HCT116 (cell line): ENCODE measurements around the gene DTX3L. TPM values are rescaled to one million over a fixed set of nuclear protein-coding genes. Genes with fewer than 3 reads are reported as not detected.

Source experiments
- ATAC-seq: fragments of 200-7000 bp; cut with Tn5 transposase; 2 replicates; pipeline ENCODE4 v1.9.1; 2020; ENCODE audit warnings: mild to moderate bottlenecking, moderate library complexity
- BruUV-seq: library from RNA; stranded (reverse); fragments of 400-500 nt; replicated peaks from 2 replicates; lab custom pipeline; 2021; lab: Mats Ljungman, UMichigan
- CTCF ChIA-PET: fragments of 300-600 bp; sonication (Branson Sonifier 250); formaldehyde crosslinking; loops from one replicate; lab custom pipeline; 2021; ENCODE audit warnings: antibody characterized with exemption; lab: Charles Lee
- POLR2A ChIA-PET: fragments of 300-600, 350-600 bp; sonication (Branson Sonifier 250); formaldehyde crosslinking; loops from one replicate; lab custom pipeline; 2021; ENCODE audit warnings: antibody characterized with exemption; lab: Charles Lee
- RAD21 ChIA-PET, 2 experiments: fragments of 300-600 bp; sonication (Branson Sonifier 250); formaldehyde crosslinking; loops; one replicate each; lab custom pipeline; 2023; ENCODE audit warnings: low total read pairs in 2 of 2; ENCODE audit not compliant: uncharacterized antibody in 2 of 2, unreplicated experiment in 2 of 2, low non-redundant PET in 1 of 2; lab: Charles Lee
- DNase-seq: peaks from one replicate; pipeline ENCODE4 v3.0.0-alpha.2; 2010; ENCODE audit warnings: low read depth, low spot score
- H2AFZ ChIP-seq: fragments of 200-600 bp; shearing (Covaris generic), sonication (generic); 2 replicates; pipeline ENCODE4 v1.6.1; 2017; ENCODE audit warnings: low read depth, mixed run types, mixed read lengths, antibody characterized with exemption, low read length; ENCODE audit not compliant: poor library complexity, severe bottlenecking
- H3K27ac ChIP-seq: 2 replicates; pipeline ENCODE4 v1.5.1; 2012; ENCODE audit warnings: low read depth, low read length
- H3K27me3 ChIP-seq: fragments of 200-600 bp; sonication (generic); 2 replicates; pipeline ENCODE4 v1.6.1; 2016; ENCODE audit warnings: mixed run types, low read length, mixed read lengths; ENCODE audit not compliant: insufficient read depth
- H3K36me3 ChIP-seq, 2 experiments: fragments of 200-500 bp in 1 of 2; fragments of 200-600 bp in 1 of 2; sonication (Bioruptor generic) in 1 of 2; sonication (generic) in 1 of 2; 2 replicates each; pipeline versions ENCODE4 v1.5.1 to v1.6.1; 2014 to 2016; ENCODE audit warnings: low read length in 2 of 2, inconsistent platforms in 1 of 2, mixed read lengths in 1 of 2, mixed run types in 1 of 2; ENCODE audit not compliant: insufficient read depth in 2 of 2, control insufficient read depth in 1 of 2
- H3K4me1 ChIP-seq, 2 experiments: fragments of 200-600 bp in 1 of 2; sonication (generic) in 1 of 2; 2 replicates each; pipeline versions ENCODE4 v1.5.1 to v1.6.1; 2012 to 2017; ENCODE audit warnings: low read length in 2 of 2, inconsistent platforms in 1 of 2, mild to moderate bottlenecking in 1 of 2, mixed read lengths in 1 of 2, mixed run types in 1 of 2, moderate library complexity in 1 of 2; ENCODE audit not compliant: insufficient read depth in 2 of 2, control insufficient read depth in 1 of 2
- H3K4me2 ChIP-seq: fragments of 200-600 bp; sonication (generic); 2 replicates; pipeline ENCODE4 v1.6.1; 2017; ENCODE audit warnings: mixed run types, low read length, mixed read lengths
- H3K4me3 ChIP-seq, 2 experiments: fragments of 200-600 bp in 1 of 2; sonication (generic) in 1 of 2; replicated peaks in 1 of 2; 2 replicates each; pipeline ENCODE4 v1.5.1; 2011 to 2016; ENCODE audit warnings: low read length in 2 of 2, control low read depth in 1 of 2, low read depth in 1 of 2, mild to moderate bottlenecking in 1 of 2, mixed read lengths in 1 of 2, mixed run types in 1 of 2
- H3K79me2 ChIP-seq: fragments of 200-600 bp; sonication (generic); 2 replicates; pipeline ENCODE4 v1.6.1; 2017; ENCODE audit warnings: mild to moderate bottlenecking, mixed run types, low read length, moderate library complexity, mixed read lengths; ENCODE audit not compliant: insufficient read depth
- H3K9ac ChIP-seq: fragments of 200-600 bp; sonication (generic); 2 replicates; pipeline ENCODE4 v1.6.1; 2016; ENCODE audit warnings: low read length, mixed read lengths
- H3K9me2 ChIP-seq: fragments of 200-600 bp; sonication (generic), shearing (Covaris generic); 2 replicates; pipeline ENCODE4 v1.6.1; 2017; ENCODE audit warnings: mixed run types, mild to moderate bottlenecking, moderate library complexity; ENCODE audit not compliant: insufficient read depth
- H3K9me3 ChIP-seq, 2 experiments: fragments of 200-500 bp in 1 of 2; fragments of 200-600 bp in 1 of 2; sonication (Bioruptor generic) in 1 of 2; sonication (generic) in 1 of 2; 2 replicates each; pipeline ENCODE4 v1.6.1; 2014 to 2017; ENCODE audit warnings: low read length in 2 of 2, mixed read lengths in 2 of 2, inconsistent platforms in 1 of 2, low read depth in 1 of 2, mild to moderate bottlenecking in 1 of 2, mixed run types in 1 of 2, moderate library complexity in 1 of 2; ENCODE audit not compliant: control insufficient read depth in 1 of 2, insufficient read depth in 1 of 2
- H4K20me1 ChIP-seq: fragments of 200-600 bp; sonication (generic), shearing (Covaris generic); 2 replicates; pipeline ENCODE4 v1.6.1; 2017; ENCODE audit warnings: mixed run types, mild to moderate bottlenecking, moderate library complexity; ENCODE audit not compliant: insufficient read depth
- CBX3 ChIP-seq: IDR thresholded peaks from 2 replicates; pipeline ENCODE4 v1.6.1; 2012; ENCODE audit warnings: low read depth
- CEBPB ChIP-seq: IDR thresholded peaks from 2 replicates; pipeline ENCODE4 v1.6.1; 2012; ENCODE audit warnings: low read depth
- EGR1 ChIP-seq: IDR thresholded peaks from 2 replicates; pipeline ENCODE4 v1.6.1; 2012; ENCODE audit warnings: low read depth
- ELF1 ChIP-seq: IDR thresholded peaks from 2 replicates; pipeline ENCODE4 v1.6.1; 2012; ENCODE audit warnings: low read depth, borderline replicate concordance
- EZH2 ChIP-seq: fragments of 200-600 bp; sonication (generic); IDR thresholded peaks from 2 replicates; pipeline ENCODE4 v1.6.1; 2017; ENCODE audit warnings: antibody characterized with exemption, mixed run types
- EZH2phosphoT487 ChIP-seq: fragments of 200-600 bp; IDR thresholded peaks from 2 replicates; pipeline ENCODE4 v1.6.1; 2018; ENCODE audit warnings: antibody characterized with exemption, borderline replicate concordance
- JUND ChIP-seq: IDR thresholded peaks from 2 replicates; pipeline ENCODE4 v1.6.1; 2012
- RAD21 ChIP-seq: IDR thresholded peaks from 2 replicates; pipeline ENCODE4 v1.6.1; 2012; ENCODE audit warnings: low read depth, mild to moderate bottlenecking
- SIN3A ChIP-seq: IDR thresholded peaks from 2 replicates; pipeline ENCODE4 v1.6.1; 2012; ENCODE audit warnings: low read depth
- SP1 ChIP-seq: IDR thresholded peaks from 2 replicates; pipeline ENCODE4 v1.6.1; 2012; ENCODE audit warnings: low read depth
- TCF7L2 ChIP-seq: IDR thresholded peaks from 2 replicates; pipeline ENCODE4 v1.7.0; 2011; ENCODE audit warnings: borderline replicate concordance, inconsistent platforms; ENCODE audit not compliant: insufficient read depth, insufficient read length; ENCODE audit errors: extremely low read depth
- ZFX ChIP-seq: fragments of 450-650 bp; IDR thresholded peaks from 2 replicates; pipeline ENCODE4 v1.6.1; 2017
- intact Hi-C: fragments of 100-400 bp; cut with micrococcal nuclease; formaldehyde crosslinking; loops from 2 replicates; pipeline ENCODE4 v1.10.0; 2022
- total RNA-seq: library from RNA; stranded (reverse); gene quantifications from one replicate; pipeline ENCODE4 v1.2.1, GENCODE V29; 2021; ENCODE audit not compliant: unreplicated experiment
- TF ChIP-seq, protein P1 (sequence below), 3 experiments: fragments of 200-600 bp in 1 of 3; sonication (generic) in 1 of 3; IDR thresholded peaks in 2 of 3; conservative IDR thresholded peaks in 1 of 3; 2 replicates each; pipeline ENCODE4 v1.5.1; 2012 to 2017; ENCODE audit warnings: low read depth in 2 of 3, low read length in 2 of 3, antibody characterized with exemption in 1 of 3, borderline replicate concordance in 1 of 3, control low read depth in 1 of 3, mild to moderate bottlenecking in 1 of 3, mixed read lengths in 1 of 3, mixed run types in 1 of 3, moderate library complexity in 1 of 3; ENCODE audit not compliant: insufficient read depth in 1 of 3
- TF ChIP-seq, protein P2 (sequence below): IDR thresholded peaks from 2 replicates; pipeline ENCODE4 v1.6.1; 2012
- TF ChIP-seq, protein P3 (sequence below): IDR thresholded peaks from 2 replicates; pipeline ENCODE4 v1.6.1; 2012; ENCODE audit warnings: low read depth

The DTX3L gene
- total RNA-seq, 1 experiment from 2014 or later = 13.1 TPM

DNA sequence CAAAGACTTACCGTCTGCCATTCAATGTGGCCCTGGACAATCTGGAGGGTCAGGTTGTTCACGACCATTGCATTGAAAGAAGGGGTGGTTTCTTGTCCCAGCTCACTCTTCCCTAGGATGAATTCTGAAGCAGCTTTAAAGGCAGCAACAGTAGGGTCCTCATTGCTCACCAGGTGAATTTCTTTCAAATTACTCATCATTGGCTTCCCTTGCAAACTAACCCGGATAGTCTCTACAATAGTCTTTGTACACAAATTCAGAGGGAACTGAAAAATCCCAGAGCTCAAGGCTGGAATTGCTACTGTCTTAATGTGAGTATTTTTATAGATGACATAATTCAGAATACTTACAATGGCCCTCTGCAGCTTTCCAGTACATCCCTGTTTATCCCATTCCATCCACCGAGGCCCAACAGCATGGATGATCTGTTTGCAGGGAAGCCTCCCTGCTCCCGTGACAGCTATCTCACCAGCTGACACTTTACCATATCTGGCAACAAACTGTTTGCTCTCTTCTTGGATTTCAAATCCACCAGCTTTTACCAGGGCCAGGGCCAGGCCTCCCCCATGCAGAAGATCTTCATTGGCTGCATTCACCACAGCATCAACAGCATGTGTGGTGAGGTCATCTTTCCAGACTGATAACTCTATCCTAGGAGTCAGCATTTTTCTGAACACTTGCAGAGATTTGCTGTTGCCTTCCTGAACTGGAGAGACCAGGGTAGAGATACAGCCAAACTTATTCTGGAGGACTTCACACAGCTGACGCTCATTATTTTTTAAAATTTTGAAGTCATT is 8.7 kb upstream of the DTX3L start:
- H3K9me3 ChIP-seq = no peaks in the 10 kb centered on the region
- no peak overlapping the region for H3K9ac ChIP-seq
- H3K4me2 ChIP-seq = no peak overlapping the region
- intact Hi-C loops = no loop called here
- POLR2A ChIA-PET = no interaction called here
- H2AFZ ChIP-seq = no peak overlapping the region
- H3K36me3 ChIP-seq = no peaks in the 10 kb centered on the region
- RAD21 ChIA-PET = interaction anchor here in 1 of 2 experiments (0.5 kb wide), 1 partner anchor 124 kb away, joined by 4 read pairs; no protein-coding TSS in a partner anchor
- H3K4me1 ChIP-seq = no peaks in the 10 kb centered on the region
- H3K27me3 ChIP-seq = no peaks in the 10 kb centered on the region
- DNase-seq (no peak), ATAC-seq (no peak)
- BruUV-seq = no TSS peak
- H3K79me2 ChIP-seq = no peaks in the 10 kb centered on the region
- CTCF ChIA-PET = no interaction called here
- H3K9me2 ChIP-seq = no peaks in the 10 kb centered on the region
- no peak for TF ChIP-seq CEBPB
- no peak for TF ChIP-seq JUND
- no peak for TF ChIP-seq EGR1
- H3K4me3 ChIP-seq = no peak overlapping the region
- H3K27ac ChIP-seq = no peak overlapping the region
- H4K20me1 ChIP-seq = no peaks in the 10 kb centered on the region

DNA sequence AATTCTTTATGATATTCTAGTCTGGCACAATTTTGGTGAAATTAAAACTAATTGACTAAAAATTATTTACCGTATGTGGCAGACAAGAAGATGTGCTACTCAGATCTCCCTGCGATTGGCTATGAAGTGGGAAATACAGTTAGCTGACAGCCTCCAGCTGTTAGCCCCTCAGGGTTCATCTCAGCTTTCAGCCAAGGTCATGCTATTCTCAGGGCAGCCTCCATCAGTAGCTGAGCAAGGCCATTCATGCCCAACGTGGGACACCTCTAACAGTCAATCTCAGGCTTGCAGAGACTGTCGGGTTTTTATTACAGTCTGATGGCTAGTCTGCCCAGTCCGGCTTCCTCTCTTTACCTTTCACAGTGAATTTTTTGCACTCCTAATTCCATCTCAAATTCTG is 6.8 kb upstream of the DTX3L start:
- H3K9me2 ChIP-seq = no peaks in the 10 kb centered on the region
- H3K27ac ChIP-seq = no peak overlapping the region
- H3K27me3 ChIP-seq = no peaks in the 10 kb centered on the region
- no peaks in the 10 kb centered on the region for H4K20me1 ChIP-seq
- no peaks in the 10 kb centered on the region for H3K79me2 ChIP-seq
- H3K36me3 ChIP-seq = no peaks in the 10 kb centered on the region
- POLR2A ChIA-PET = no interaction called here
- no TSS peak for BruUV-seq
- H3K9me3 ChIP-seq = no peaks in the 10 kb centered on the region
- CTCF ChIA-PET = no interaction called here
- RAD21 ChIA-PET = no interaction called here
- H2AFZ ChIP-seq = no peak overlapping the region
- ATAC-seq (no peak), DNase-seq (no peak)
- intact Hi-C loops = no loop called here
- no peaks in the 10 kb centered on the region for H3K4me1 ChIP-seq
- no peak overlapping the region for H3K4me2 ChIP-seq
- H3K4me3 ChIP-seq = no peak overlapping the region
- no peak overlapping the region for H3K9ac ChIP-seq
- TF ChIP-seq JUND (no peak), ELF1 (no peak), SIN3A (no peak), CBX3 (no peak), EZH2phosphoT487 (no peak), CEBPB (no peak), TCF7L2 (no peak), ZFX (no peak), EZH2 (no peak), RAD21 (no peak), EGR1 (no peak), SP1 (no peak)
- TF ChIP-seq, protein P1, sequence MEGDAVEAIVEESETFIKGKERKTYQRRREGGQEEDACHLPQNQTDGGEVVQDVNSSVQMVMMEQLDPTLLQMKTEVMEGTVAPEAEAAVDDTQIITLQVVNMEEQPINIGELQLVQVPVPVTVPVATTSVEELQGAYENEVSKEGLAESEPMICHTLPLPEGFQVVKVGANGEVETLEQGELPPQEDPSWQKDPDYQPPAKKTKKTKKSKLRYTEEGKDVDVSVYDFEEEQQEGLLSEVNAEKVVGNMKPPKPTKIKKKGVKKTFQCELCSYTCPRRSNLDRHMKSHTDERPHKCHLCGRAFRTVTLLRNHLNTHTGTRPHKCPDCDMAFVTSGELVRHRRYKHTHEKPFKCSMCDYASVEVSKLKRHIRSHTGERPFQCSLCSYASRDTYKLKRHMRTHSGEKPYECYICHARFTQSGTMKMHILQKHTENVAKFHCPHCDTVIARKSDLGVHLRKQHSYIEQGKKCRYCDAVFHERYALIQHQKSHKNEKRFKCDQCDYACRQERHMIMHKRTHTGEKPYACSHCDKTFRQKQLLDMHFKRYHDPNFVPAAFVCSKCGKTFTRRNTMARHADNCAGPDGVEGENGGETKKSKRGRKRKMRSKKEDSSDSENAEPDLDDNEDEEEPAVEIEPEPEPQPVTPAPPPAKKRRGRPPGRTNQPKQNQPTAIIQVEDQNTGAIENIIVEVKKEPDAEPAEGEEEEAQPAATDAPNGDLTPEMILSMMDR (IDR thresholded peaks at IDR 0.05 in 2 of 3, conservative IDR thresholded peaks at IDR 0.05 in 1 of 3; ENCODE audit: borderline replicate concordance in 1 of 3, insufficient read depth in 1 of 3, low read depth in 2 of 3, low read length in 2 of 3) = no peak
- TF ChIP-seq, protein P2, sequence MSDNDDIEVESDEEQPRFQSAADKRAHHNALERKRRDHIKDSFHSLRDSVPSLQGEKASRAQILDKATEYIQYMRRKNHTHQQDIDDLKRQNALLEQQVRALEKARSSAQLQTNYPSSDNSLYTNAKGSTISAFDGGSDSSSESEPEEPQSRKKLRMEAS = no peak
- TF ChIP-seq, protein P3, sequence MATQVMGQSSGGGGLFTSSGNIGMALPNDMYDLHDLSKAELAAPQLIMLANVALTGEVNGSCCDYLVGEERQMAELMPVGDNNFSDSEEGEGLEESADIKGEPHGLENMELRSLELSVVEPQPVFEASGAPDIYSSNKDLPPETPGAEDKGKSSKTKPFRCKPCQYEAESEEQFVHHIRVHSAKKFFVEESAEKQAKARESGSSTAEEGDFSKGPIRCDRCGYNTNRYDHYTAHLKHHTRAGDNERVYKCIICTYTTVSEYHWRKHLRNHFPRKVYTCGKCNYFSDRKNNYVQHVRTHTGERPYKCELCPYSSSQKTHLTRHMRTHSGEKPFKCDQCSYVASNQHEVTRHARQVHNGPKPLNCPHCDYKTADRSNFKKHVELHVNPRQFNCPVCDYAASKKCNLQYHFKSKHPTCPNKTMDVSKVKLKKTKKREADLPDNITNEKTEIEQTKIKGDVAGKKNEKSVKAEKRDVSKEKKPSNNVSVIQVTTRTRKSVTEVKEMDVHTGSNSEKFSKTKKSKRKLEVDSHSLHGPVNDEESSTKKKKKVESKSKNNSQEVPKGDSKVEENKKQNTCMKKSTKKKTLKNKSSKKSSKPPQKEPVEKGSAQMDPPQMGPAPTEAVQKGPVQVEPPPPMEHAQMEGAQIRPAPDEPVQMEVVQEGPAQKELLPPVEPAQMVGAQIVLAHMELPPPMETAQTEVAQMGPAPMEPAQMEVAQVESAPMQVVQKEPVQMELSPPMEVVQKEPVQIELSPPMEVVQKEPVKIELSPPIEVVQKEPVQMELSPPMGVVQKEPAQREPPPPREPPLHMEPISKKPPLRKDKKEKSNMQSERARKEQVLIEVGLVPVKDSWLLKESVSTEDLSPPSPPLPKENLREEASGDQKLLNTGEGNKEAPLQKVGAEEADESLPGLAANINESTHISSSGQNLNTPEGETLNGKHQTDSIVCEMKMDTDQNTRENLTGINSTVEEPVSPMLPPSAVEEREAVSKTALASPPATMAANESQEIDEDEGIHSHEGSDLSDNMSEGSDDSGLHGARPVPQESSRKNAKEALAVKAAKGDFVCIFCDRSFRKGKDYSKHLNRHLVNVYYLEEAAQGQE = no peak
